DMS153 (cell line): ENCODE results near the gene PSAP.

Source experiments
- DNase-seq: peaks from one replicate; lab custom pipeline; 2025; lab: John Stamatoyannopoulos, UW

The PSAP gene

GRCh38 chr10:71825217-71825616, 25.8 kb downstream of the PSAP start:
- no peak for DNase-seq

GRCh38 chr10:71824333-71824732, 26.7 kb downstream of the PSAP start:
- DNase-seq: no peak

GRCh38 chr10:71823356-71823755, 27.7 kb downstream of the PSAP start:
- DNase-seq: no peak

- DNase-seq: no peak
Observed at GRCh38 chr10:71821909-71822763, 28.9 kb downstream of the PSAP start.

GRCh38 chr10:71820966-71821365, 30.1 kb downstream of the PSAP start:
- DNase-seq: no peak

GRCh38 chr10:71819985-71820384, 31.1 kb downstream of the PSAP start:
- no peak for DNase-seq

GRCh38 chr10:71819441-71819861, 31.6 kb downstream of the PSAP start:
- DNase-seq: no peak

- no peak for DNase-seq
Observed at GRCh38 chr10:71818674-71819260, 32.3 kb downstream of the PSAP start.

GRCh38 chr10:71817831-71818655, 33.0 kb downstream of the PSAP start:
- DNase-seq: no peak

GRCh38 chr10:71816936-71817618, 34.0 kb downstream of the PSAP start:
- DNase-seq: no peak

- no peak for DNase-seq
Observed at GRCh38 chr10:71816421-71816851, 34.6 kb downstream of the PSAP start.

- DNase-seq: no peak
Observed at GRCh38 chr10:71815515-71816130, 35.4 kb downstream of the PSAP start.

- DNase-seq: no peak
Observed at GRCh38 chr10:71814922-71815411, 36.1 kb downstream of the PSAP start.

GRCh38 chr10:71812913-71813590, 38.0 kb downstream of the PSAP start:
- DNase-seq: no peak

GRCh38 chr10:71812016-71812912, 38.8 kb downstream of the PSAP start:
- peak; percentile 35 for DNase-seq

GRCh38 chr10:71811351-71811750, 39.7 kb downstream of the PSAP start:
- no peak for DNase-seq

- DNase-seq: no peak
Observed at GRCh38 chr10:71810048-71810750, 40.9 kb downstream of the PSAP start.

- no peak for DNase-seq
Observed at GRCh38 chr10:71809628-71810027, 41.4 kb downstream of the PSAP start.
